IPS-NIHi7 (cell line): ENCODE results near the gene ZDHHC14.
"Not testable (repeated sequence)": the region's sequence is repeated elsewhere in the genome, so short reads cannot be mapped to it uniquely, and the experiment has no call there.

ENCODE experiments used
- DNase-seq: peaks from one replicate; pipeline ENCODE4 v3.0.0; 2012; ENCODE audit warnings: mixed read lengths; ENCODE audit errors: extremely low spot score

ZDHHC14 gene

GRCh38 chr6:157714153-157714490 lies 333.1 kb downstream of the ZDHHC14 start:
- DNase-seq: no peak

GRCh38 chr6:157715728-157716164 lies 334.8 kb downstream of the ZDHHC14 start:
- peak; percentile 35 for DNase-seq

GRCh38 chr6:157716251-157716995 lies 335.4 kb downstream of the ZDHHC14 start:
- DNase-seq: no peak

- no peak for DNase-seq
These were observed 336.4 kb downstream of the ZDHHC14 start for GRCh38 chr6:157717340-157717748.

GRCh38 chr6:157718503-157719187 lies 337.7 kb downstream of the ZDHHC14 start:
- no peak for DNase-seq

- not testable (repeated sequence) for DNase-seq
These were observed 340.0 kb downstream of the ZDHHC14 start for GRCh38 chr6:157720964-157721363.

DNA sequence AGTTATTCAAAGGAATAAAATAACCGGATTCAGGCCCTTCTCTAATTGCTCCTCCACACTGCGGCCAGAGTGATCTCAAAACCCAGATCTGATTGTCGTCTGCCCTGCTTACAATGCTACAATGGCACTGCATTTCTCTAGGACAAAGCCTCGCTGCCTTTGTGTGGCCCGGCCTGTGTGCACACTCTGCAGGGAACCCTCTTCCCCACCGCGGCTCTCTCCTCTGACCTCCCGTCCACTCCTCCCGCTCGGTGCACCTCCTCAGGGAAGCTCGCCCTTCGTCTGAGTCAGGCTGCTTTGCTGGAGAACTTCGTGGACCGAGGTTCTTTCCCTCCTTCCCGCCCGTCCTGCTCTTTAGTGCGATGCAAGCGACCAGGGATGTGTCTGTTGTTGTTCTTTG lies 340.4 kb downstream of the ZDHHC14 start:
- peak; percentile 19 for DNase-seq

DNA sequence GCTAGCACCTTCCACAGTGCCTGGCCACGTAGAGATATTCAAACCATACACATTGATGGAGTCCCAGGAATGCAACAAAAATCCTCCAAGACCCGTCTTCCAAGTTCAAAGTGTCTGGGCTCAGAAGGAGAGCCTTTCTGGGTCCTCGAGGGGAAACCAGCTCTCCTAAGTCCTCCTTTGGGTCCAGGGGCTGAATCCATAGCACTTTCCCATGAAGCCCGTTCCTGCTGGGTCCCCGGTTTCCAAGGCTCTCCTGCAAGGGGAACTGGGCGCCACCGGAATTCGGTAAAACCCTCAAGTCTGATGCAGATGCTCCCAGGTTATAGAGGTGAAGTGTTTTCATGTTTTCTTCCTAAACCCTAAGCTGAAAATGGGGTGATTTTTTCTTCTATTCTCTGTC lies 340.8 kb downstream of the ZDHHC14 start:
- no peak for DNase-seq

DNA sequence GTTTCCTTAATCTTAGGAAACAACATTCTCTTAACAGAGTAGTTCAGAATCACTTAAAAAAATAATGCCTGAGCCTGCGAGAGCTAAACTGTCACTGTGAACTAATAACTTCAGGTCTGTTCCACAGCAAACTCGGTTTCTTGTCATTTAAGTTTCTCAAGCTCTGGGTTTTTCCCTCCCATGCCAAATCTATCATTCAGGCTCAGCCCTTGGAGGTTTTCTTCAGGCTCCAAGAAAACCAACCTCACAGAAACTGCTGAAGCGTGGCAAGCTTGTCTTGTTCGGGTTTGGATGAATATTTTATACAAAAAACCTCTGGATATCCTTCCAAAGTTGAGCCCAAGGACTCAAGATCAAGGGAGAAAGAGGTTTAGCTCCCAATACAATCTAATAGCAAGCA lies 342.4 kb downstream of the ZDHHC14 start:
- DNase-seq: no peak

DNA sequence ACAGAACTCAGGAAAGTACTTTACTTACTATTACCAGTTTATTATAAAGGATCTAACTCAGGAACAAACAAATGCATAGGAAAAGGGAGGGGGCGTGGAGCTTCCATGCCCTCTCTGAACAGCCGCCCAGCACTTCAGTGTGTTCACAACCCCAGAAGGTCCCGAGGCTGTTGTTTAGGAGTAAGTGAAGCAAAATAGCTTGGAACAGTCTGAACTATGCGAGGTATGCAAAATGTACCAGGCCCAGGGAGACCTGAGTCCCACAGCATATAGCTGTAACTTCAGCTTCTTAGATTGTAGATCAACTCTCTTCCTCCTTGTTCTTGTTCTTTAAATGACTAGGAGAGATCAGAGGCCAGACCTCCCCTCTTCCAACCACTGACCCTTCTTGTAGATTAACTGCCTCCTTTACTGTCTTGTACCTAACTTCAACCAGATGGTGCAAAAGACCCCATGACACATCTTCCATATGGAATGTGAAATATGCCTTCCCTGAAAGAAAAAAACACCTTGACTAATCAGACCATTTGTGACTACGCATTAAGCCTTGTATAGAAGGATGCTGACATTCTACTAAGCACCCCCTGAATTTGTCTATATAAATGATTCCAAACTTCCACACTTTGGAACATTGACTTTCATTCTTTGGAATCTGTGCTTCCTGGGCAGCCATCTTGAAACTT lies 343.3 kb downstream of the ZDHHC14 start:
- DNase-seq: no peak

GRCh38 chr6:157724960-157725741 lies 344.2 kb downstream of the ZDHHC14 start:
- no peak for DNase-seq

- no peak for DNase-seq
These were observed 344.8 kb downstream of the ZDHHC14 start for GRCh38 chr6:157725836-157726235.

DNA sequence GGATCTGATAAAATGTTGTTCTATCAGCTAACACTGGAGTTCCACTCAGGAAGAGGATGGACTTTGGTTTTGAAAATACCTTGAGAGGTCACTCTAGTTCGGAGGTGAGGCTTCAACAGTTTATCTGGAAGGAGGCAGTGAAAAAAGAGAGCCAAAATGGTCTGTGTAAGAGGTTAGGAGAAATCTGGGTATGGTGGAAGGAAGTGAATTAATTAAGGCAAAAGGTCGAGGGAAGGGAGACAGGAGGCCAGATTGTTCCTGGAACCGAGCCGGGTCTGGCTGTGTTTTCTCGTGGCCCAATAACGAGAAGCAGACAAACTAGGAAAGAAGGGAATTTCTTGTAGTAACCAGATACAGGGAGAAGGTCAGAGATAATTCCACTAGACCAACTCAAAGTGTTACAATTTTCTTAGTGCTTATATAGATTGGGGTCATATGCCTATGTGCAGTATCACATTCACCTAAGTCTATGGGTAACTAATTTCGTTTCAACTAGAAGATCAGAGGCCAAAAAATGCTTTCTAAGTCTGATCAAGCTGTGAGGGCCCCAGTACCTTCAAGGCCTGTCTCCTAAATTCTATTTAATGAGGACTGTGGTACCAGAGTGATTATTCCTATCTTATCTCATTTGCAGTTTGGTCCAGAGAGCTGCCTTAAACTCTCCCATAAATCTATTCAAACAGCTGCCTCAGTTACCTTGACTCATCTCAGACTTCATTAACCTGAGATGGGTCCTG lies 346.1 kb downstream of the ZDHHC14 start:
- DNase-seq: no peak
